H1 (cell line): Measurements from ENCODE around the gene MAGI1. TPM values are rescaled to one million over a fixed set of nuclear protein-coding genes. Genes with fewer than 3 reads are reported as not detected.

Experiments used
- CTCF ChIA-PET: fragments of 300-600 bp; sonication (Branson Sonifier 250); formaldehyde crosslinking; loops from one replicate; lab custom pipeline; 2021; ENCODE audit not compliant: partially characterized antibody; lab: Charles Lee
- POLR2A ChIA-PET: fragments of 300-600 bp; sonication (Branson Sonifier 250); formaldehyde crosslinking; loops from one replicate; lab custom pipeline; 2021; ENCODE audit warnings: inconsistent platforms; ENCODE audit not compliant: partially characterized antibody; lab: Charles Lee
- DNase-seq, 2 experiments: peaks; one replicate each; pipeline versions ENCODE4 v3.0.0 to v3.0.0-alpha.2; 2010 to 2022; ENCODE audit warnings: low spot score in 2 of 2, low read depth in 1 of 2, mixed read lengths in 1 of 2
- FAIRE-seq: peaks from 2 replicates; lab custom pipeline; 2011; peaks lifted over from hg19 to GRCh38; lab: Jason Lieb, UNC
- H2AFZ ChIP-seq: 2 replicates; pipeline ENCODE4 v1.8.1; 2012; ENCODE audit warnings: low read length, inconsistent platforms
- H2AK5ac ChIP-seq: 2 replicates; pipeline ENCODE4 v1.6.1; 2013; ENCODE audit warnings: low read depth, low read length
- H2BK120ac ChIP-seq: replicated peaks from 2 replicates; pipeline ENCODE3; 2013; ENCODE audit warnings: low read depth, low read length, inconsistent platforms
- H2BK12ac ChIP-seq: 2 replicates; pipeline ENCODE4 v1.6.1; 2013; ENCODE audit warnings: low read depth, low read length
- H2BK15ac ChIP-seq: 2 replicates; pipeline ENCODE4 v1.6.1; 2013; ENCODE audit warnings: low read length
- H2BK20ac ChIP-seq: 2 replicates; pipeline ENCODE4 v1.6.1; 2013; ENCODE audit warnings: low read length
- H2BK5ac ChIP-seq: 2 replicates; pipeline ENCODE4 v1.6.1; 2013; ENCODE audit warnings: low read depth, low read length
- H3K14ac ChIP-seq: 2 replicates; pipeline ENCODE4 v1.6.1; 2013; ENCODE audit warnings: inconsistent platforms; ENCODE audit not compliant: insufficient read length
- H3K18ac ChIP-seq: 2 replicates; pipeline ENCODE4 v1.6.1; 2013; ENCODE audit warnings: low read length; ENCODE audit errors: extremely low read depth
- H3K23ac ChIP-seq: 2 replicates; pipeline ENCODE4 v1.6.1; 2013; ENCODE audit warnings: inconsistent platforms; ENCODE audit not compliant: insufficient read length
- H3K23me2 ChIP-seq: 2 replicates; pipeline ENCODE4 v1.6.1; 2013; ENCODE audit warnings: low read depth, low read length
- H3K27ac ChIP-seq: 2 replicates; pipeline ENCODE4 v1.6.1; 2011; ENCODE audit warnings: low read depth, low read length, inconsistent platforms
- H3K27me3 ChIP-seq, 4 experiments: replicated peaks in 1 of 4; 1 replicate in 1 of 4; 2 replicates in 3 of 4; pipeline versions ENCODE4 v1.6.1 to v1.8.1; 2011 to 2013; ENCODE audit warnings: low read length in 3 of 4, mild to moderate bottlenecking in 3 of 4, inconsistent platforms in 2 of 4, mixed read lengths in 2 of 4, moderate library complexity in 1 of 4; ENCODE audit not compliant: control insufficient read depth in 3 of 4, insufficient read depth in 3 of 4; ENCODE audit errors: extremely low read depth in 1 of 4
- H3K36me3 ChIP-seq, 4 experiments: 2 replicates each; pipeline versions ENCODE4 v1.6.1 to v1.8.1; 2011 to 2013; ENCODE audit warnings: mild to moderate bottlenecking in 4 of 4, low read length in 3 of 4, moderate library complexity in 2 of 4, control low read depth in 1 of 4, inconsistent platforms in 1 of 4; ENCODE audit not compliant: insufficient read depth in 4 of 4, control insufficient read depth in 2 of 4
- H3K4ac ChIP-seq: replicated peaks from 2 replicates; pipeline ENCODE3; 2013; ENCODE audit warnings: low read length, low read depth, mixed read lengths, inconsistent platforms; ENCODE audit not compliant: insufficient read length
- H3K4me1 ChIP-seq, 4 experiments: replicated peaks in 1 of 4; 1 replicate in 1 of 4; 2 replicates in 3 of 4; pipeline versions ENCODE4 v1.6.1 to v1.8.1; 2011 to 2013; ENCODE audit warnings: low read length in 3 of 4, inconsistent platforms in 2 of 4, mixed read lengths in 1 of 4; ENCODE audit not compliant: insufficient read depth in 4 of 4, control insufficient read depth in 3 of 4
- H3K4me2 ChIP-seq, 2 experiments: 2 replicates each; pipeline versions ENCODE4 v1.6.1 to v1.8.1; 2011 to 2013; ENCODE audit warnings: low read depth in 2 of 2, low read length in 2 of 2, control low read depth in 1 of 2, inconsistent platforms in 1 of 2, mild to moderate bottlenecking in 1 of 2; ENCODE audit not compliant: insufficient read depth in 1 of 2
- H3K4me3 ChIP-seq, 4 experiments: fragments of 200-600, 300-600 bp in 1 of 4; sonication (generic), shearing (Covaris generic), sonication (Bioruptor Twin) in 1 of 4; 2 replicates each; pipeline versions ENCODE4 v1.5.1 to v1.8.1; 2011 to 2016; ENCODE audit warnings: low read length in 4 of 4, low read depth in 3 of 4, control low read depth in 2 of 4, inconsistent platforms in 2 of 4, mild to moderate bottlenecking in 2 of 4, mixed read lengths in 1 of 4, moderate library complexity in 1 of 4; ENCODE audit not compliant: insufficient read depth in 2 of 4; ENCODE audit errors: extremely low read depth in 1 of 4
- H3K56ac ChIP-seq: replicated peaks from 2 replicates; pipeline ENCODE3; 2013; ENCODE audit warnings: low read depth, mild to moderate bottlenecking, mixed read lengths, low read length, inconsistent platforms; ENCODE audit not compliant: insufficient read length
- H3K79me1 ChIP-seq: 2 replicates; pipeline ENCODE4 v1.6.1; 2013; ENCODE audit warnings: low read depth, low read length, control low read depth
- H3K79me2 ChIP-seq, 2 experiments: 2 replicates each; pipeline versions ENCODE4 v1.6.1 to v1.8.1; 2012 to 2013; ENCODE audit warnings: low read length in 2 of 2, mild to moderate bottlenecking in 2 of 2, inconsistent platforms in 1 of 2; ENCODE audit not compliant: insufficient read depth in 2 of 2, control insufficient read depth in 1 of 2
- H3K9ac ChIP-seq, 4 experiments: replicated peaks in 1 of 4; 1 replicate in 1 of 4; 2 replicates in 3 of 4; pipeline versions ENCODE4 v1.6.1 to v1.8.1; 2011 to 2013; ENCODE audit warnings: low read depth in 3 of 4, low read length in 3 of 4, control low read depth in 2 of 4, mild to moderate bottlenecking in 2 of 4, moderate library complexity in 2 of 4, inconsistent platforms in 1 of 4; ENCODE audit errors: extremely low read depth in 1 of 4
- H3K9me3 ChIP-seq, 2 experiments: 2 replicates each; pipeline versions ENCODE4 v1.6.1 to v1.8.1; 2012 to 2013; ENCODE audit warnings: mild to moderate bottlenecking in 2 of 2, moderate library complexity in 2 of 2, control low read depth in 1 of 2, inconsistent platforms in 1 of 2, low read depth in 1 of 2, low read length in 1 of 2, mixed read lengths in 1 of 2; ENCODE audit not compliant: insufficient read depth in 2 of 2
- H4K20me1 ChIP-seq, 2 experiments: replicated peaks in 1 of 2; 2 replicates each; pipeline versions ENCODE3 to v1.8.1; 2011 to 2013; ENCODE audit warnings: inconsistent platforms in 2 of 2, low read length in 2 of 2, mild to moderate bottlenecking in 1 of 2; ENCODE audit not compliant: insufficient read depth in 2 of 2, control insufficient read depth in 1 of 2
- H4K5ac ChIP-seq: 2 replicates; pipeline ENCODE4 v1.6.1; 2013; ENCODE audit warnings: low read length, low read depth, mixed read lengths, inconsistent platforms; ENCODE audit not compliant: insufficient read length
- H4K8ac ChIP-seq: 2 replicates; pipeline ENCODE4 v1.8.0; 2013; ENCODE audit warnings: mild to moderate bottlenecking, moderate library complexity, low read length, inconsistent platforms; ENCODE audit not compliant: insufficient read depth; ENCODE audit errors: extremely low read depth
- H4K91ac ChIP-seq: replicated peaks from 2 replicates; pipeline ENCODE3; 2013; ENCODE audit warnings: low read length, mixed read lengths, inconsistent platforms; ENCODE audit not compliant: insufficient read length
- CHD1 ChIP-seq: IDR thresholded peaks from 2 replicates; pipeline ENCODE4 v1.6.1; 2012; ENCODE audit warnings: low read depth, low read length, improper control_type of control experiment
- GTF2F1 ChIP-seq: IDR thresholded peaks from 2 replicates; pipeline ENCODE4 v1.6.1; 2012; ENCODE audit warnings: low read depth, low read length, improper control_type of control experiment, borderline replicate concordance
- KDM5A ChIP-seq: fragments of 200-600 bp; IDR thresholded peaks from 2 replicates; pipeline ENCODE4 v1.7.1; 2012; ENCODE audit warnings: mild to moderate bottlenecking, low read length, inconsistent platforms, mixed read lengths
- NANOG ChIP-seq: IDR thresholded peaks from 2 replicates; pipeline ENCODE4 v1.6.1; 2011; ENCODE audit warnings: low read length, low read depth, mild to moderate bottlenecking, inconsistent platforms; ENCODE audit not compliant: insufficient read depth, poor library complexity, severe bottlenecking
- RFX5 ChIP-seq: IDR thresholded peaks from 2 replicates; pipeline ENCODE4 v1.6.1; 2011; ENCODE audit warnings: low read depth, low read length, improper control_type of control experiment, borderline replicate concordance
- YY1 ChIP-seq: IDR thresholded peaks from 2 replicates; pipeline ENCODE4 v1.6.1; 2011; ENCODE audit warnings: low read depth, mild to moderate bottlenecking, low read length
- WGBS, 2 experiments: shearing (Covaris generic) in 1 of 2; methylation state at CpG; one replicate each; pipeline versions ENCODE4 v1.1.6 to v1.1.7; 2013 to 2015; ENCODE audit warnings: low lambda C conversion rate in 2 of 2, mixed read lengths in 2 of 2, inconsistent platforms in 1 of 2, low coverage in 1 of 2, missing lambda C conversion rate in 1 of 2; ENCODE audit not compliant: insufficient replicate concordance in 2 of 2, insufficient coverage in 1 of 2, insufficient read length in 1 of 2; ENCODE audit errors: extremely low coverage in 1 of 2, missing lambda C conversion rate in 1 of 2; 5-methylcytosine and 5-hydroxymethylcytosine counted together
- polyA plus RNA-seq, 7 experiments: library from polyadenylated mRNA; depleted of rRNA in 3 of 7; stranded (reverse) in 5 of 7; unstranded in 2 of 7; fragments of >200 nt in 5 of 7; fragments of 200-250 nt in 2 of 7; gene quantifications; 1 replicate in 5 of 7; 2 replicates in 1 of 7; 4 replicates in 1 of 7; pipeline versions ENCODE4 v1.2.1 to v1.2.3, GENCODE V29; 2011 to 2013; ENCODE audit warnings: missing spikeins in 2 of 7, mixed read lengths in 2 of 7
- total RNA-seq: library from RNA; stranded (reverse); fragmentation: NEBNext Ultra II Directional; extraction: Animal tissue kit (Norgen Biotek cat#: 25700); gene quantifications from 2 replicates; pipeline ENCODE4 v1.2.1, GENCODE V29; 2021
- TF ChIP-seq, protein P1 (sequence below), 3 experiments: IDR thresholded peaks; 1 replicate in 2 of 3; 2 replicates in 1 of 3; pipeline versions ENCODE4 v1.5.1 to v1.6.1; 2011; ENCODE audit warnings: low read length in 3 of 3, mild to moderate bottlenecking in 3 of 3, inconsistent platforms in 2 of 3, low read depth in 1 of 3, moderate library complexity in 1 of 3; ENCODE audit not compliant: insufficient read depth in 1 of 3; ENCODE audit errors: control extremely low read depth in 1 of 3
- TF ChIP-seq, protein P2 (sequence below): IDR thresholded peaks from 2 replicates; pipeline ENCODE4 v1.6.1; 2012; ENCODE audit warnings: inconsistent platforms

Gene MAGI1
- total and polyA plus RNA-seq, 2 of the 8 experiments (the other 6 are each of a cell fraction or from before 2014, with no cell fraction given) = 19.8 to 78.0 TPM

DNA sequence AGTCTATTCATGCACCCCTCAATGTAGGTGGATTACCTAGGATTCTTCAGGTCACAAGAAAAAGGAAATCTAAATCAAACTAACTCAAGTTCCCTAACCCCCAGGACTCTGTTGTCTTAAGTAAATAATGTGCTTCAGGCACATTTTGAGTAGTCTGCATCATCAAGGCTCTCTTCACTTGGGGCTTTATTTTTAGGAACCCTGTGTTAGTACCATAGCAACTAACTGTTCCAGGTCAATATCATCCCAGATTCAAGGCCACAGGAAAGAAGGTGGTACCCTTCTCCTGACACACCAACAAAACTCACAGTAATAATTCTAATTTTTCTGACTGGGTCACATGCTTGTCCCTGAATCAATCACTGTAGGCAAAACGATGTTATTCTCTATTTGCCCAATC lies 218.1 kb downstream of the MAGI1 start:
- Histone ChIP-seq H3K27ac (no peak overlapping the region), H3K36me3 (no peaks in the 10 kb centered on the region), H2BK20ac (no peak overlapping the region), H3K23me2 (no peaks in the 10 kb centered on the region), H3K4ac (no peak overlapping the region), H2AFZ (no peak overlapping the region), H3K9me3 (no peaks in the 10 kb centered on the region; a peak in 1 of 4 replicates), H3K14ac (no peak overlapping the region), H3K56ac (no peak overlapping the region), H4K5ac (no peak overlapping the region), H3K79me1 (peaks cover 2% of the 10 kb centered on the region; the same call in 1 of the 2 replicates), H3K18ac (no peak overlapping the region), H2BK15ac (no peak overlapping the region), H3K4me2 (no peak overlapping the region), H2BK12ac (no peak overlapping the region), H2AK5ac (no peak overlapping the region), H3K23ac (no peak overlapping the region), H3K4me1 (peaks cover 0 to 10% (median 3%) of the 10 kb centered on the region in 4 experiments; a peak in 1 of 7 replicates), H2BK120ac (no peak overlapping the region), H3K79me2 (peaks cover 0 to 18% of the 10 kb centered on the region in 2 experiments; a peak in 1 of 4 replicates), H2BK5ac (no peak overlapping the region), H3K27me3 (no peaks in the 10 kb centered on the region; a peak in 2 of 7 replicates), H4K20me1 (peaks cover 8% of the 10 kb centered on the region in 2 experiments), H4K91ac (no peak overlapping the region), H4K8ac (no peak overlapping the region), H3K4me3 (no peak overlapping the region), H3K9ac (no peak overlapping the region)
- WGBS, 2 experiments = 91% methylated on average over 1 of the region's 1 CpG; no CpG with 5 or more reads in 1 of the 2 experiments
- ChIA-PET CTCF (no interaction called here), POLR2A (no interaction called here)
- no peak for FAIRE-seq
- no peak for DNase-seq
- TF ChIP-seq GTF2F1 (no peak), NANOG (no peak), KDM5A (no peak), YY1 (no peak), RFX5 (no peak), CHD1 (no peak)
- TF ChIP-seq, protein P1, sequence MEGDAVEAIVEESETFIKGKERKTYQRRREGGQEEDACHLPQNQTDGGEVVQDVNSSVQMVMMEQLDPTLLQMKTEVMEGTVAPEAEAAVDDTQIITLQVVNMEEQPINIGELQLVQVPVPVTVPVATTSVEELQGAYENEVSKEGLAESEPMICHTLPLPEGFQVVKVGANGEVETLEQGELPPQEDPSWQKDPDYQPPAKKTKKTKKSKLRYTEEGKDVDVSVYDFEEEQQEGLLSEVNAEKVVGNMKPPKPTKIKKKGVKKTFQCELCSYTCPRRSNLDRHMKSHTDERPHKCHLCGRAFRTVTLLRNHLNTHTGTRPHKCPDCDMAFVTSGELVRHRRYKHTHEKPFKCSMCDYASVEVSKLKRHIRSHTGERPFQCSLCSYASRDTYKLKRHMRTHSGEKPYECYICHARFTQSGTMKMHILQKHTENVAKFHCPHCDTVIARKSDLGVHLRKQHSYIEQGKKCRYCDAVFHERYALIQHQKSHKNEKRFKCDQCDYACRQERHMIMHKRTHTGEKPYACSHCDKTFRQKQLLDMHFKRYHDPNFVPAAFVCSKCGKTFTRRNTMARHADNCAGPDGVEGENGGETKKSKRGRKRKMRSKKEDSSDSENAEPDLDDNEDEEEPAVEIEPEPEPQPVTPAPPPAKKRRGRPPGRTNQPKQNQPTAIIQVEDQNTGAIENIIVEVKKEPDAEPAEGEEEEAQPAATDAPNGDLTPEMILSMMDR (IDR thresholded peaks at IDR 0.05; ENCODE audit: control extremely low read depth in 1 of 3, insufficient read depth in 1 of 3, low read depth in 1 of 3, low read length in 3 of 3) = no peak
- TF ChIP-seq, protein P2, sequence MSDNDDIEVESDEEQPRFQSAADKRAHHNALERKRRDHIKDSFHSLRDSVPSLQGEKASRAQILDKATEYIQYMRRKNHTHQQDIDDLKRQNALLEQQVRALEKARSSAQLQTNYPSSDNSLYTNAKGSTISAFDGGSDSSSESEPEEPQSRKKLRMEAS = no peak
